MM.1S (cell line): Measurements from ENCODE around the gene PPM1M.

ENCODE experiments used
- DNase-seq: peaks from one replicate; pipeline ENCODE4 v3.0.0-alpha.2; 2015
- H2AFZ ChIP-seq: fragments of 300-600 bp; sonication (generic); 2 replicates; pipeline ENCODE4 v1.6.0; 2016; ENCODE audit warnings: antibody characterized with exemption, low read length
- H3F3A ChIP-seq: fragments of 300-600 bp; sonication (generic); 2 replicates; pipeline ENCODE4 v1.6.1; 2016; ENCODE audit warnings: mild to moderate bottlenecking, antibody characterized with exemption, low read length, moderate library complexity, mixed read lengths; ENCODE audit not compliant: insufficient read depth
- H3K27ac ChIP-seq: fragments of 300-600 bp; sonication (generic); 2 replicates; pipeline ENCODE4 v1.5.1; 2016; ENCODE audit warnings: mild to moderate bottlenecking, low read length
- H3K27me3 ChIP-seq: fragments of 300-600 bp; sonication (generic); replicated peaks from 2 replicates; pipeline ENCODE4 v1.6.0; 2016; ENCODE audit warnings: low read length; ENCODE audit not compliant: insufficient read depth
- H3K36me3 ChIP-seq: fragments of 300-600 bp; sonication (generic); replicated peaks from 2 replicates; pipeline ENCODE4 v1.6.1; 2016; ENCODE audit warnings: mild to moderate bottlenecking, low read length, mixed read lengths; ENCODE audit not compliant: insufficient read depth
- H3K4me1 ChIP-seq: fragments of 300-600 bp; sonication (generic); 2 replicates; pipeline ENCODE4 v1.6.1; 2016; ENCODE audit warnings: low read length, mixed read lengths
- H3K4me2 ChIP-seq: fragments of 300-600 bp; sonication (generic); 2 replicates; pipeline ENCODE4 v1.6.0; 2016; ENCODE audit warnings: low read depth, low read length
- H3K4me3 ChIP-seq: fragments of 300-600 bp; sonication (generic); 2 replicates; pipeline ENCODE4 v1.5.1; 2016; ENCODE audit warnings: low read length, mixed read lengths
- H3K79me2 ChIP-seq: fragments of 300-600 bp; sonication (generic); 2 replicates; pipeline ENCODE4 v1.6.1; 2016; ENCODE audit warnings: mixed run types, low read length, mixed read lengths
- H3K9ac ChIP-seq: fragments of 300-600 bp; sonication (generic); 2 replicates; pipeline ENCODE4 v1.6.1; 2016; ENCODE audit warnings: low read length, mixed read lengths
- H3K9me2 ChIP-seq: fragments of 300-600 bp; sonication (generic); replicated peaks from 2 replicates; pipeline ENCODE4 v1.6.1; 2016; ENCODE audit warnings: mild to moderate bottlenecking, low read length, mixed read lengths; ENCODE audit not compliant: insufficient read depth
- H3K9me3 ChIP-seq: fragments of 300-600 bp; sonication (generic); replicated peaks from 2 replicates; pipeline ENCODE4 v1.6.1; 2016; ENCODE audit warnings: mild to moderate bottlenecking, low read length, mixed read lengths; ENCODE audit not compliant: insufficient read depth
- H4K20me1 ChIP-seq: fragments of 300-600 bp; sonication (generic); 2 replicates; pipeline ENCODE4 v1.6.1; 2016; ENCODE audit warnings: mild to moderate bottlenecking, low read length, moderate library complexity, mixed read lengths; ENCODE audit not compliant: insufficient read depth
- CTCF ChIP-seq: fragments of 300-600 bp; sonication (generic); IDR thresholded peaks from 2 replicates; pipeline ENCODE4 v1.5.1; 2016; ENCODE audit warnings: antibody characterized with exemption, low read length, mixed read lengths
- EZH2 ChIP-seq: fragments of 300-600 bp; sonication (generic); optimal IDR thresholded peaks from 2 replicates; pipeline ENCODE3; 2017; ENCODE audit warnings: low read depth, mild to moderate bottlenecking, antibody characterized with exemption, low read length, mixed read lengths
- EZH2phosphoT487 ChIP-seq: fragments of 300-600 bp; sonication (generic); IDR thresholded peaks from 2 replicates; pipeline ENCODE4 v1.6.1; 2018; ENCODE audit warnings: antibody characterized with exemption, low read length

Gene PPM1M

GRCh38 chr3:52226229-52226817, 19.2 kb upstream of the PPM1M start:
- H3K9me3 ChIP-seq: no peaks in the 10 kb centered on the region
- peaks cover 2% of the 10 kb centered on the region; the same call in 1 of the 2 replicates for H3F3A ChIP-seq
- no peak overlapping the region for H3K4me3 ChIP-seq
- no peak for DNase-seq
- H4K20me1 ChIP-seq: no peaks in the 10 kb centered on the region
- H3K4me2 ChIP-seq: peak overlapping the region; percentile 46
- H3K27me3 ChIP-seq: no peaks in the 10 kb centered on the region
- no peak overlapping the region for H3K9ac ChIP-seq
- peak overlapping the region; percentile 76 for H2AFZ ChIP-seq
- H3K9me2 ChIP-seq: no peaks in the 10 kb centered on the region
- H3K79me2 ChIP-seq: no peaks in the 10 kb centered on the region
- no peaks in the 10 kb centered on the region for H3K36me3 ChIP-seq
- H3K27ac ChIP-seq: peak overlapping the region; percentile 63; the same call in 1 of the 2 replicates
- TF ChIP-seq EZH2: no peak
- no peak for TF ChIP-seq CTCF
- TF ChIP-seq EZH2phosphoT487: no peak
- H3K4me1 ChIP-seq: peaks cover 17% of the 10 kb centered on the region

DNA sequence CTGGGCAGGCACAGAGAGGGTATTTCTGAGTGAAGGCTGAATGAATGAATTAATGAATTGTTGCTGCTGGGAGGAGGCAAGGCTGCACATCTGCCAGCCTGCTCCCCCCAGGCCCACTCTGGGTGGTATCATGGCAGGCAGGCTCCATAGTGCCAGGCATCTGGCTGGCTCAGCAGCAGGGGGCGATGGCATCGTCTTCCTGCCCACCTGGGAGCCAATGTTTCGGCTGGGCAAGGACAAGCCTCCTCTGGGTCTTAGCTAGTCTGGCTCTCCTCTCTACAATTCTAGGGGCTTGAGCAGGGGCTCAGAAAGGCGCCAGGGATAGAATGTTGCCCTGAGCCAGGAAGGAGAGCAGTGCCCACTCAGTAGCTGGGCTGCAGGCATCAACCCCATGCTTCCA, 18.4 kb upstream of the PPM1M start:
- H3K9ac ChIP-seq: no peak overlapping the region
- no peaks in the 10 kb centered on the region for H3K79me2 ChIP-seq
- no peak for DNase-seq
- H3K4me3 ChIP-seq: no peak overlapping the region
- no peaks in the 10 kb centered on the region for H3K36me3 ChIP-seq
- peaks cover 2% of the 10 kb centered on the region; the same call in 1 of the 2 replicates for H3F3A ChIP-seq
- H3K9me3 ChIP-seq: no peaks in the 10 kb centered on the region
- H2AFZ ChIP-seq: no peak overlapping the region
- H4K20me1 ChIP-seq: no peaks in the 10 kb centered on the region
- H3K4me2 ChIP-seq: no peak overlapping the region
- TF ChIP-seq EZH2phosphoT487: no peak
- TF ChIP-seq EZH2: no peak
- TF ChIP-seq CTCF: no peak
- H3K9me2 ChIP-seq: no peaks in the 10 kb centered on the region
- peaks cover 17% of the 10 kb centered on the region for H3K4me1 ChIP-seq
- no peak overlapping the region for H3K27ac ChIP-seq
- H3K27me3 ChIP-seq: no peaks in the 10 kb centered on the region

GRCh38 chr3:52227766-52228165, 17.8 kb upstream of the PPM1M start:
- no peak for DNase-seq
- 0 out of 2 replicates have a peak, but pooled peaks cover 3% of the 10 kb centered on the region for H3K79me2 ChIP-seq
- no peaks in the 10 kb centered on the region for H3K9me3 ChIP-seq
- no peak overlapping the region for H3K4me3 ChIP-seq
- no peak overlapping the region for H3K4me2 ChIP-seq
- H3K27ac ChIP-seq: no peak overlapping the region
- H3K4me1 ChIP-seq: peaks cover 17% of the 10 kb centered on the region
- H3K27me3 ChIP-seq: no peaks in the 10 kb centered on the region
- H3K36me3 ChIP-seq: no peaks in the 10 kb centered on the region
- TF ChIP-seq EZH2phosphoT487: no peak
- TF ChIP-seq EZH2: no peak
- no peak for TF ChIP-seq CTCF
- no peaks in the 10 kb centered on the region for H3K9me2 ChIP-seq
- H4K20me1 ChIP-seq: no peaks in the 10 kb centered on the region
- no peak overlapping the region for H3K9ac ChIP-seq
- H2AFZ ChIP-seq: no peak overlapping the region
- H3F3A ChIP-seq: peaks cover 2% of the 10 kb centered on the region; the same call in 1 of the 2 replicates
